Ectodermal cell (in vitro differentiated cells): ENCODE data around the gene CDC25A.

Source experiments
- H3K27ac ChIP-seq: 2 replicates; pipeline ENCODE4 v1.7.0; 2013; ENCODE audit warnings: mild to moderate bottlenecking, low read depth, low read length; ENCODE audit not compliant: insufficient read depth, poor library complexity, severe bottlenecking
- H3K27me3 ChIP-seq: 2 replicates; pipeline ENCODE4 v1.7.0; 2013; ENCODE audit warnings: mild to moderate bottlenecking, low read length; ENCODE audit not compliant: insufficient read depth, control insufficient read depth, poor library complexity, severe bottlenecking
- H3K36me3 ChIP-seq: one replicate; pipeline ENCODE4 v1.7.0; 2013; ENCODE audit warnings: low read length; ENCODE audit not compliant: control insufficient read depth, insufficient read depth
- H3K4me1 ChIP-seq: one replicate; pipeline ENCODE4 v1.7.0; 2013; ENCODE audit warnings: low read length; ENCODE audit not compliant: control insufficient read depth, insufficient read depth
- H3K4me3 ChIP-seq: 2 replicates; pipeline ENCODE4 v1.7.0; 2013; ENCODE audit warnings: low read depth, low read length, control low read depth; ENCODE audit not compliant: insufficient read depth
- H3K9me3 ChIP-seq: 2 replicates; pipeline ENCODE4 v1.7.0; 2013; ENCODE audit warnings: mild to moderate bottlenecking, low read length, moderate library complexity; ENCODE audit not compliant: control insufficient read depth
- WGBS, 2 experiments: methylation state at CpG; one replicate each; pipeline ENCODE4 v1.1.7; 2013; ENCODE audit warnings: missing lambda C conversion rate in 2 of 2; 5-methylcytosine and 5-hydroxymethylcytosine counted together

The CDC25A gene

DNA sequence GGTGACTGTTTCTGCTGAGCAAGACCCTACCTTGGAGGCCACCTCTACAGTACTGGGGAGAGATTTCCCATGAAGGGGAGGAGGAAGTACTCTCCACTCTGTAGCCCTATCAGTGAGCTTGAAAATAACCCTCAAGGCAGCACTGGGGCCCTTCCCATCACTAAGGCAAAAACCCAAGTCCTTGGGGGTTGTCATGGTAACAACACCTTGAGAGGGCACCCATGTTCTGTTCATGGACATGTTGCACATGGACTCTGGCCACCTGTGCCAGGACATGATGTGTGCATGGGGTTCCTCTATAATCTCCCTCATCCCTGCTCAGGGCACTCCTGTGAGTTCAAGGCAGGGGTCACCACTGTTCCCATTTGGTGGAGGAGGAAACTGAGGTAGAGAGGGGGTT is 10.9 kb upstream of the CDC25A start:
- no peaks in the 10 kb centered on the region for H3K36me3 ChIP-seq
- no peak overlapping the region for H3K27ac ChIP-seq
- no peaks in the 10 kb centered on the region for H3K4me1 ChIP-seq
- H3K27me3 ChIP-seq = no peaks in the 10 kb centered on the region
- no peaks in the 10 kb centered on the region for H3K9me3 ChIP-seq
- H3K4me3 ChIP-seq = no peak overlapping the region

DNA sequence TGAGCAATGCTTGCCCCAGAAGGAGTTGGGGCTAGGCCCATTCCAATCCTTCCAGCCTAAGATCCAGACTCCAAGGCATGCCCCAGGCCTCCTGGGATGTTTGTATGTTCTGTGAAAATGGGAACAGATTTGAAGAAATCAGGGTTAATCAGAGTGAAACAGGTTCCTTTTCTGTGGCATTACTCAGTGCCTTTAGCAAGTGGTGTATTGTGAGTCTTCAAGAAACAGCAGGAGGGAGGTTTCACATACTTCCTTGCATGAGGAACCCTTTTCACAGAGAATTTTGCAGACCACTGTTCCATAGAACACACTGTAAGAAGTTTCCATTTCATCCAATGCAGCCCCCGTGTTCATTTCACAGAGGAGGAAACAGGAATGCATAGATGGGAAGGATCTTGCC is 8.4 kb upstream of the CDC25A start:
- Histone ChIP-seq H3K9me3 (no peaks in the 10 kb centered on the region), H3K27ac (no peak overlapping the region), H3K4me1 (no peaks in the 10 kb centered on the region), H3K4me3 (no peak overlapping the region), H3K27me3 (no peaks in the 10 kb centered on the region), H3K36me3 (no peaks in the 10 kb centered on the region)
- 88 to 93% methylated on average over 1 of the region's 1 CpG for WGBS, 2 experiments

DNA sequence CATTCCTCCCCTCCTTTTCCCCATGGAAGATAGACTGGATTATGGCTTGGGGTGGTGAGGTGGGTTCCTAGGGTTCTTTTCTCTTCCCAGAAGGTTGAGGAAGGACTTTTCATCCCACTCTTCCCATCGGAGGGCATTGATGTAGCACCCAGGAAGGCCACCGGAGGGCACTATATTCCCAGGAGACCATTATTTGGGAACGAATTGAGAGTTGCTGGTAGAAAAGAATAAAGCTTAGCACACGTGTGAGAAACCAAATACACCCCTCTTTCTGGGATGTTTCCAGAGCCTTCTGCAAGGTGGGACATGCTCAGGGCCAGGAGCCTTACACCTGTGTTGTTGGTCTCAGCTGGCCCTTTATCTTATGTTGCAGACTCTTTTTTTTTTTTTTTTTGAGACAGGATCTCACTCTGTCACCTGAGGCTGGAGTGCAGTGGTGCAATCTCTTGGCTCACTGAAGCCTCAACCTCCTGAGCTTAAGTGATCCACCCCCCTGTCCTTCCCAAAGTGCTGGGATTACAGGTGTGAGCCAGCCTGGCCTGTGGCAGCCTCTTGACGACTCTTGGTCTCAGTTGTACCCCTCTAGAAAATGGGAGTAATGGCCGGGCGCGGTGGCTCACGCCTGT is 6.3 kb upstream of the CDC25A start:
- H3K4me1 ChIP-seq = no peaks in the 10 kb centered on the region
- H3K27me3 ChIP-seq = no peaks in the 10 kb centered on the region
- WGBS, 2 experiments = 54 to 61% methylated on average over 8 to 9 of the region's 9 CpGs
- H3K27ac ChIP-seq = no peak overlapping the region
- no peaks in the 10 kb centered on the region for H3K36me3 ChIP-seq
- H3K4me3 ChIP-seq = no peak overlapping the region
- H3K9me3 ChIP-seq = no peaks in the 10 kb centered on the region

DNA sequence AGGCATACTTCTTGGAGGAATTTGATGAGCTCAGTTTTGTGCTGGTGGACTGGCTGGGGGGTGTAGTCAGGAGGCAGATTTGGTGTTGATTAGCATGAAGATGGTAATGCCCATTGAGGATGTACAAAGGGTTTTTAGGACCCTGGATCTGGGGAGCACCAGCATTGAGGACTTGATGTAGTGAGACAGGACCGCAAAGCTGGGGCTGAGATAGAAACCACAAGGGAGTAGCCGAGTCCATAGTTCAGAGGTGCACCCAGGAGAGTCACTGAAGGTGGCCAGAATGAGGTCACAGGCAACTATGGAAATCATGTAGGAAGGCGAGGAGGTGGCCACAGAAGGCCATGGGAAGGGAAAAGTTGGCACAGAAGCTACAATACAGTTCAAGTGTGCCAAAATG is 2.7 kb upstream of the CDC25A start:
- WGBS, 2 experiments = 89 to 91% methylated on average over 3 of the region's 3 CpGs
- Histone ChIP-seq H3K4me1 (no peaks in the 10 kb centered on the region), H3K9me3 (no peaks in the 10 kb centered on the region)

DNA sequence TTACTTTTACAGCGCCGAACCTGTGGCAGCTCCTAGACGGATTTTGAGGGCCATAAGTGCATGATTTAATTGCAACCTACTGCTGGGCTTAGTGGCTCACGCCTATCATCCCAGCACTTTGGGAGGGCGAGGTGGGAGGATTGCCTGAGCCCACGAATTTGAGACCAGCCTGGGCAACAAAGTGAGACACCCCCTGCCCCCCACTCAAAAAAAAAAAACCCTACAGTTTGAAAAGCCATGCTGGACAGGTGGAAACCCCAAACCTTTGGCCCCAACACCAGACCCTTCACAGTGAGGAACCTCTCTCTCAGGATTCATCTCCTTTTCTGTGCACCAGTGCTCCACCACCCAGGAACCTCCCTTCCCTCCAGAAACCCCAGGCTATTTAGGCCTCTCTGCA is 1.1 kb upstream of the CDC25A start:
- no peaks in the 10 kb centered on the region for H3K9me3 ChIP-seq
- 93 to 96% methylated on average over 6 of the region's 6 CpGs for WGBS, 2 experiments
- no peaks in the 10 kb centered on the region for H3K27me3 ChIP-seq
- H3K27ac ChIP-seq = no peak overlapping the region
- H3K4me1 ChIP-seq = no peaks in the 10 kb centered on the region
- H3K36me3 ChIP-seq = peaks cover 12% of the 10 kb centered on the region
- H3K4me3 ChIP-seq = no peak overlapping the region

More for the DNA sequence above, 2.7 kb upstream of the CDC25A start:
- Histone ChIP-seq H3K4me3 (no peak overlapping the region), H3K27ac (no peak overlapping the region), H3K27me3 (no peaks in the 10 kb centered on the region), H3K36me3 (no peaks in the 10 kb centered on the region)

DNA sequence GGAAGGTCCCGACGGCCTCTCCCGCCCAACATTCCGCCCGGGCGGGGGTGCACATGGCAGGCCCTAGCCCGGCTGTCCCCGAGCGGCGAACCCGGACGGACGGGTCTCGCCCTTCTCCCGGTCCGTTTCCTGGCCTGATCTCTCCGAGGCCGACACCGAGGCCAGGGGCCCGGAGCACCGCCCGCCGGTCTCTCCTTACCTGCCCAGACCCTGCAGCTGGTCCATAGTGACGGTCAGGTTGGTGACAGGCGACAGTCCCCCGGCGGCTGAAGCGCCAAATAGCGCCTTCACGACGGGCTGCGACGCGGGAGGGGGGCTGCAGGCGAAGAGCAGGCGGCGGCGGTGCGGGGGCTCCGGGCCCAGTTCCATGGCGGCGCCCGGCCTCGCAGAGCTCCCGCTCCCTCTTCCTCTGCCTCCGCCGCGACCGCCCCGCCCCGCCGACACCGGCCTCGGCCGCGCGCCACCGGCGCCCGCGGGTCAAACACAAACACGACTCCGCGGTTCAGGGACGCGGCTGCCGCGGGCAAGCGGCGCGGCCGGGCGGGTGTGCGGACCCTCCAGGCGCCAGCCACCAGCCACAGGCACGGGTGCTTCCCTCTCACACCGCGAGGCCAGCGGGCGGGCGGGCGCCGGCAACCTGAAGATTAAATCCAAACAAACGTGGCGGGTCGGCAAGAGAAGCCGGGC is 495 bp downstream of the CDC25A start:
- H3K27ac ChIP-seq = peak overlapping the region; percentile 61
- WGBS, 2 experiments = 0% methylated on average over 87 of the region's 87 CpGs
- peak overlapping the region; percentile 94 for H3K4me3 ChIP-seq
- H3K27me3 ChIP-seq = no peaks in the 10 kb centered on the region
- no peaks in the 10 kb centered on the region for H3K9me3 ChIP-seq
- H3K36me3 ChIP-seq = peaks cover 28% of the 10 kb centered on the region
- no peaks in the 10 kb centered on the region for H3K4me1 ChIP-seq

DNA sequence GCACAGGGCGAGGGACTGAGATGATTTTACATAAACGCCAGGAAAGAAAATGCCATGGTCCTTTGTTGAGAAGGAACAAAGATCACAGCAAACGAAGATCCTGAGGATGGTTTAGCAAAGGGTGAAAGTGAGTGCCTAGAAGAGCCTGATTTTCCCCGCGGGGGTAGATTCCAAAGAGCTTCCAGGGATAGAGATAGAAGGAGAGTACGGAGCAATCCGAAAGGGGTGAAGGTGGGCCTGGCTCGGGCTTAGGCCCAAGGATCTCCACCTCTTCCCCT is 977 bp downstream of the CDC25A start:
- Histone ChIP-seq H3K9me3 (no peaks in the 10 kb centered on the region), H3K4me3 (peak overlapping the region; percentile 94), H3K27me3 (no peaks in the 10 kb centered on the region), H3K27ac (no peak overlapping the region), H3K4me1 (no peaks in the 10 kb centered on the region), H3K36me3 (peaks cover 33% of the 10 kb centered on the region)
- WGBS, 2 experiments = 0 to 1% methylated on average over 8 of the region's 8 CpGs

DNA sequence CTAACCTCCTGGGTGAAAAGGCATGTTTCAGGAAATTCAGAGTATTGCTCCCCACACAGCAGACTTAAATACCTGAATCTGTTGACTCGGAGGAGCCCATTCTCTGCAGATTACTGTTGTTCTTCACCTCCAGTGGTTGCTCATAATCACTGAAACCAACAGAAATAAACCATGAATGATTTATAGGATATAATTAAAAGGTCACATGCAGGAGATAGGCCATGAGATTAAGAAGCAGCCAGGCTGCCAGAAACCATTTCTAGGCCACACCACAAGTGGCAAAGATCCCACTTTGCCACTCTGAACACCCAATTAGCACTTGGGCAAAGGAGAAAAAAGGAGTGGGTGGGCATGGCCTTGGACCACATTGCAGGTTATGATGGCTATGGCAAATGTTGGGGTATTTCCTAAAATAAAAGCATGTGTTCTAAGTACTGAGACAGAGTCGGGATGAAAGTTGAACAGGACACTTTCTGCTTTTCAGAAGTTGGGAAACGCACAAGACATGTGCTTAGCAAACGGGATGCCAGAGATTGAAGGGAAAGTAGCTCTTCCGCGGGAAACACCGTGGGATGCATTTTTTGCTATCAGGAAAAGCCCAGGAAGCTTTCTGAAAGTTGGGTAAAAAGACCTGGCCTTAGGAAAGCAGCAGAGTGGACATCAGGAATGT is 1.5 kb downstream of the CDC25A start:
- no peak overlapping the region for H3K27ac ChIP-seq
- peak overlapping the region; percentile 94 for H3K4me3 ChIP-seq
- no peaks in the 10 kb centered on the region for H3K9me3 ChIP-seq
- no peaks in the 10 kb centered on the region for H3K4me1 ChIP-seq
- peaks cover 38% of the 10 kb centered on the region for H3K36me3 ChIP-seq
- no peaks in the 10 kb centered on the region for H3K27me3 ChIP-seq
- WGBS, 2 experiments = 19 to 21% methylated on average over 7 of the region's 7 CpGs

DNA sequence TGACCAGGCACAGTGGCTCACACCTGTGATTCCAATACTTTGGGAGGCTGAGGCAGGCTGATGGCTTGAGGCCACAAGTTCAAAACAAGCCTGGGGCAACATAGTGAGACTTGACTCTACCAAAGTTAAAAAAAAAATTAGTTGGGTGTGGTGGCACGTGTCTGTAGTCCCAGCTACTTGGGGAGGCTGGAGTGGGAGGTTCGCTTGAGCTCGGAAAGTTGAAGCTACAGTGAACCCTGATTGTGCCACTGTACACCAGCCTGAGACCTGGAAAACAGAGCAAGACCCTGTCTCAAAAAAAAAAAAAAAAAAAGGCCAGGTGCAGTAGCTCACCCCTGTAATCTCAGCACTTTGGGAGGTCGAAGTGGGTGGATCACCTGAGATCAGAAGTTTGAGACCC is 3.1 kb downstream of the CDC25A start:
- Histone ChIP-seq H3K27ac (no peak overlapping the region), H3K4me3 (no peak overlapping the region), H3K9me3 (no peaks in the 10 kb centered on the region), H3K36me3 (peaks cover 45% of the 10 kb centered on the region), H3K27me3 (no peaks in the 10 kb centered on the region), H3K4me1 (no peaks in the 10 kb centered on the region)
- WGBS, 2 experiments = 96% methylated on average over 4 of the region's 4 CpGs

DNA sequence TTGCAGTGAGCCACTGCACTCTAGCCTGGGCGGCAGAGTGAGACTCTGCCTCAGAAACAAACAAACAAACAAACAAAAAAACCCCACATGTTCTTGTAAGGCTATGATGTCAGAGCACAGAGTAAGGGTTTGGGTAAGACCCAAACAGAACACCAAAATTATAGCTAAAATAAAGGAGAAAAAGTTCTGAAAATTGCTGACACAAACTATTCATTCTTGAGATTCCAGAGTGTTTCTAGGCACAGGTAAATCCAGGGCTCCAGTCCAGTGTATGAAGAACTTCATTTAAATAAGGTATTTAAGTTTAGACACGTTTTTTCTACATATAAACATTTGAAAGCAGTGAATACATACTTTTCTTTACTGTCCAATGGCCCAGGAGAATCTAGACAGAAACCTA is 3.9 kb downstream of the CDC25A start:
- Histone ChIP-seq H3K36me3 (peaks cover 52% of the 10 kb centered on the region), H3K27ac (no peak overlapping the region), H3K27me3 (no peaks in the 10 kb centered on the region), H3K9me3 (no peaks in the 10 kb centered on the region), H3K4me1 (no peaks in the 10 kb centered on the region), H3K4me3 (no peak overlapping the region)
- 60 to 100% methylated on average over 2 of the region's 2 CpGs for WGBS, 2 experiments
